Suppressor macrophage treated with lipopolysaccharide for 1 hour (primary cell): ENCODE data around the gene OSGIN1.
A peak's percentile ranks its signal among the peaks of the same experiment; 100 is the strongest.
"Not testable (repeated sequence)": the region's sequence is repeated elsewhere in the genome, so short reads cannot be mapped to it uniquely, and the experiment has no call there.

Experiments used
- DNase-seq, 3 donors: peaks; one replicate each; pipeline ENCODE4 v3.0.0-alpha.2; 2020 to 2022

OSGIN1 gene

DNA sequence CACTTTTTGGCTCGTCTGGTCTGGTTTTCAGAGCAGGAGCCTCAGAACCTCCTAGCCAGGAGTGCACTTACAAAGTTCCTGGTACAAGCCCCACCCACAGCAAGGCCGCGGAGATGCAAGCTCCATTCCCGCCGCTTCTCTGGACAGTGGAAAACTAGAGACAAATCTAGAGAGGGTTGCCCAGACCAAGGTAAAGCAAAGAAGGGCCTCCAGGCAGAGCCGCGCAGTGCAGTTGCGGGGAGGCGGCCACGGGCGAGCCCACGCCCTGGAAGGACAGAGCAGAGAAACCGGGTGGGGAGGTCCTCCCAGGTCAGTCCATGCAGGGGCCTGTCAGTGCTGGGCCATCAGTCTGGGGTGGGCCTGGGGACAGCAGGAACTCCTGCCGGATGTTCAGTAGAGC lies 11.0 kb upstream of the OSGIN1 start:
- DNase-seq: no peak

DNA sequence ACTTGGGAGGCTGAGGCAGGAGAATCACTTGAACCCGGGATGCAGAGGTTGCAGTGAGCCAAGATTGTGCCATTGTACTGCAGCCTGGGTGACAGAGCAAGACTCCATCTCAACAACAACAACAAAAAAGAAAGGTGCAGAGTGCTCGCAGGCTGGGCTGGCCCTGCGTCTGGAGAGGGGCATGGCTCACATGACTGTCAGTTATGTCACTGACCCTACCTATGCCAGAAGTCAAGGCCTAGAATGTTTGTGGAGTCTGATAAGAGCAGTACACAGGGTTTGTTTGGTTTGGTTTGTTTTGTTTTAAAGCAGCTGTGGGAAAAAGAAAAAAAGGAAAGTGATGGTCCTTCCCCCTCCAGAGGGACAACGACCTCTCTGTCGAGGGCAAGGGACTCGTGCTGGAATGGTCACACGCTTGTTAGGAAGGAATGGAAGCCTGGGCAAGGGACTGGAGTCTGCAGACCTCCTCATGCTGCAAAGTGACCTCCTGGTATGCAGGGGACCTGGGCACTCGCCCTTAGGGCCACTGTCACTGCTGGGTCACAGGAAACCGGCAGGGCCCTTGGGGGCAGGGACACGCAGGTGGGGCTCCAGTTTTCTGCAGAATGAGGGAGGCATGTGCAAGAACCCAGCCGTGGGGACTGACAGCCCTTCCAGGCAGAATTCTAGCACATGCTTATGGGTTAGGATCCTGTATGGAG lies 10.1 kb upstream of the OSGIN1 start:
- no peak for DNase-seq

DNA sequence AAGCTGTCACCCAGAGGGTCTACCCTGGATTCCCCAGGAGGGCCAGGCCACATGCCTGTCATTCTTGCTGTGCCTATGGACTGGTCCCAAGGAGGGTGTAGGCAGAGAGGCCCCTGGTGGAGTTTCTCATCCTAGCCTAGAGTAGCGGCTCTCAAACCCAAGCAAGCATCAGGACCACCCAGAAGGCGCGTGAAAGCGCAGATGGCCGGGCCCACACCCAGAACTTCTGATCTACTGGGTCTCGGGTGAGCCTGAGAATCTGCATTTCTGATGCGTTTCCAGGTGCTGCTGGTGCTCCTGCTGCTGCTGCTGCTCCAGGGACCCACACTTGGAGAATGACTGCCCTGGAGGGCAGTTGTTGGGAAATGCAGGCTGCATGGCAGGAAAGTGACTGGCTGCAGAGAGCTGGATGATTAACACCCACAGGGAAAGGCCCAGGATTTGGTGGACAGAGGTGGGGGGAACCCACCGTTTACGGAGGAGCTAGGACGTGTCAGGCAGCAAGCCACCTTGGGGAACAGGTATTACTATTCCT lies 9.5 kb upstream of the OSGIN1 start:
- DNase-seq: no peak

DNA sequence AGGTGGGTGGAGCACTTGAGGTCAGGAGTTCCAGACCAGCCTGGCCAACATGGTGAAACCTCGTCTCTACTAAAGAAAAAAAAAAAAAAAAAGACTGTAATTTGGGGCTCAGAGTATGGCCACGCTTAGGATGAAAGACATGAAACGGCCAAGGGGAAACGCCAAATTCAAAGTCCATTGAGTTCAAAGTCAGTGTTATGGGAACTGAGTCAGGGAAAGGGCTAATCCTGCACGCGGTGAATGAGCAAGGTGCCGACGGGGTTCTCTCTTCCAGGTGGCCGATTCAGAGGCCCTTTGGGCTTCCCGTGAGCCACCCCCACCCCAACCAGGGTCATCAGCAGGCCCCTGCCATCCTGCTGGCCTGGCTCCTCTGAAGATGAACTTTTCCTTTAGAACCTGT lies 7.5 kb upstream of the OSGIN1 start:
- no peak for DNase-seq

DNA sequence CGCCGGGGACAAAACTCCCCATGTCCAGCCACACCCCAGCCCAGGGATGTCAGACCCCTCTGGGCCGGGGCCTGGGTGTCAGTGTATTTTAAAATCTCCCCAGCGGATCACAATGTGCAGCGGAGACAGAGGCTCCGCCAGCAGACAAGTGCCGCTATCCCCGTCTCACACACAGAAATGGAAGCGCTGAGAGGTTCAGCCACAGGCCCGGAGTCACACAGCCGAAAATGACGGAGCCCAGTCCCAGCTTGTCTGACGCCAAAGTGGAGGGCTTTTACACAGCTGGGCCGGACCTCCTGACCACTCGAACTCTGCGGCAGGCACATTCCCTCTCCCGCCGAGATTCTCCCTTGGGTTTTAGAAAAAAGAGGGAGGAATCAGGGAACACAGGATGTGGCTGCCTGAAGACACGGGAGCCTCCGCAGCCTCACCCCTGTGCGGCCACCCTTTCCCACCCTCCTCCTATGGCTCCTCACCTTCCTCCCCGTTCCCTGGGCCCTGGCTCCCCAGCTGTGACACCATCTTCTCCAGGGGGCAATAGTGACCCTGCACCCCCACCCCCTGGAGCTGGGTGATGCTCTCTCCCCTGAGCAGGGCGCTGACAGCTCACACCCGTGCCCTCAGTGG lies 6.8 kb upstream of the OSGIN1 start:
- DNase-seq: no peak

DNA sequence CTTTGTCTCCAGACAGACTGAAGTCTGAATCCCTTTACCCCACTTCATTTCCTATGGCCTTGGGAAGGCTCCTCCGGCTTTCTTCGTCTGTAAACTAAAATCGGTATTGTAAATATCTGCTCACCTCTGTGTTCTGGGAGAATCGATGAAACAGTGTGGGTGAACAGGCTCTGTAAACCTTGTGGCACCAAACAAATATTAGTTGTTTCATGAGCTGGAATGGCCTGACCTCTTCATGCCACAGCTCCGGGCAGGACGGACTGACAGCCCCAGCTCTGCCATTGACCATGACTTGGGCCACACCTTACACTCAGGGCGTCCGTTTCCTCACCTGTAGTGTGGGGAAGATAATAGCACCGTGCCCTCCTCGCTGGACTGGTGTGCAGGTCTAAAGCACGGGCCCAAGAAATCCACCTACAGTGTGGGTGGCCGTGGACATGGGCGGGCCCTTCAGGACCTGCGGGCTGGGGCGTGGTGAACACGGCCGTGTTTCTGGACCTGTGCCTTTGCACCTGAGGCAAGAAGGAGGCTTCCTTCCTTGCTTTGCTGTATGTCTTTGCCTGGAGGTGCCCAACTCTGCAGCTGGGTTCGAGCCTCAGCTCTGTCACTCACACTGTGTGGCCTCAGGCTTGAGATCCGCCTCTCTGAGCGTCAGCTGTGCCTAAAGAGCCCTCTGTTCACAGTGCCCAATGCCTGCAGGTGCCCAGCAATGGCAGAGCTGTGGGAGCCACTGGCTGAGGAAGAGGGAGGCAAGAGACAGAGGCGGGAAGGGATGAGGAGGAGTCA lies 6.1 kb upstream of the OSGIN1 start:
- DNase-seq: no peak

DNA sequence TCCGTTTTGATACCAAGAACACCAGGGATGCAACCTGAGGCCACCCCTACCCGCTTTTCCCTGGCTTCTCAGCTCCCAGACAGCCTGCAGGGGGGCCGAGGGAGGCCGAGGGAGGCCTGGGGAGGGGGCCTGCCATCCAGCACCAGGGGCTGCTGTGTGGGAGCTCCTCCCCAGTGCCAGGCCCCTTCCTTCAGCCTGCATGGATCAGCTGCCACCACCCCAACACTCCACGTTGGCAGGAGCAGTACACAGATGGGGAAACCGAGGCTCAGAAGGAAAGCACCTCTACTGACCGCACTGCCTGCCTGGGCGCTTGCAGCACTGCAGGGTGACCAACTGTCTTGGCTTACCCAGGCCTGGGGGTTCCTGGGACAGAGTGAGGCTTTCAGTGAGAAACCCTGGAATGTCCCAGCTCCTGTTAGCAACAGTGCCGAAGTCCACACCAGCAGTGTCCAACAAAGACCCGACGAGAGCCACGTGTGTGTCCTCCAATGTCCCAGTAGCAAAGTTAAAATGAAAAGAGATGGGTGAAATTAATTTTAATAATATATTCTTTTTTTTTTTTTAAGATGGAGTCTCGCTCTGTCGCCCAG lies 5.3 kb upstream of the OSGIN1 start:
- no peak for DNase-seq

DNA sequence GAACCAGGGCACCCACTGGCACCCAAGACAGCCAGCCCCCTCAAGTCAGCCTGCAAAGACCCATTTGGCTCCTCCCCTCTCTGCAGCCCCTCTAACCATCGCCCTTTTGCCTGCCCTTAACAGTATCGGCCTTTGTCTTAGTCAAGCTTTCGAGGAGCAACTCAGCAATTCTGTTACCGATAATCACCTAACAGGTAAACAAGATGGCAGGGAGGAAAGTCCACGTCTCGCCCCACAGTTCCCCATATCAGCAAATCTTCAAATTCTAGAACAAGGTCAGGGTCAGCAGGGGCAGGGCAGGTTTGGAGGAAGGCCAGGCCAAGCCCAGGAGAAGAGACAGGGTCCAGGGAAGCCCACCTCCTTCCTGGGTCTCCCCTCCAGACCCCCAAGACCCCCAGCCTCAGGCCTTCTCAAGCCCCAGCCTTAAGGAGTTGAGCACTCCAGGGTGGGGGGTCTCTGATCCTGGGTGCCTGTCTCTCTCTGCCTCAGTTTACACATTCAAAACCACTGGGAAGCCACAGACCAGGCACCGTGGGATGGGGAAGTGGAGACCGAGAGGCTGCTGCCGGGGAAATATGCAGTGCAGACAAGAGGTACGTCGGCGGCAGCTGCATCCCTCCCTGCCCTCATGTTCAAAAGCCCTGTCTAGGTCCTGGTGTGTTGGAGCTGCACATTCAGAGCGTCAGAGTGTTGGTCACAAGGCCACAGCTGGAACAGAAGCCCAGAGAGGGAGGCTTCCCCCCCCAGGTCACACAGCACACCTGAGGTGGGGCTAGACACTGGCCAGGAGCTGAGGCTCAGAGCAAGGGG lies 3.9 kb upstream of the OSGIN1 start:
- DNase-seq: no peak

DNA sequence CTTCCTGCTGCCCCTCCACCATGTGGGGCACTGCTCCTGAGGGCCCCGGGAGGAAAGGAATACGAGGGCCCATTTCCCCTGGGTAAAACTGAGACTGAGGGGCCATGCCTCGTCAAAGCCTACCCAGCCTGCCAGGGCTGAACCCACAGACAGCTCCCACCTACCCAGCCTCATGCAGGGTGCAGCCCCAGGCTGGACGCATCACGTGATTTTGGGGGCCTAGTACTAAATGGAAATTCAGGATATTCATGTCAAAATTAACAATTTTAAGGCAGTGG lies 3.4 kb upstream of the OSGIN1 start:
- no peak for DNase-seq

DNA sequence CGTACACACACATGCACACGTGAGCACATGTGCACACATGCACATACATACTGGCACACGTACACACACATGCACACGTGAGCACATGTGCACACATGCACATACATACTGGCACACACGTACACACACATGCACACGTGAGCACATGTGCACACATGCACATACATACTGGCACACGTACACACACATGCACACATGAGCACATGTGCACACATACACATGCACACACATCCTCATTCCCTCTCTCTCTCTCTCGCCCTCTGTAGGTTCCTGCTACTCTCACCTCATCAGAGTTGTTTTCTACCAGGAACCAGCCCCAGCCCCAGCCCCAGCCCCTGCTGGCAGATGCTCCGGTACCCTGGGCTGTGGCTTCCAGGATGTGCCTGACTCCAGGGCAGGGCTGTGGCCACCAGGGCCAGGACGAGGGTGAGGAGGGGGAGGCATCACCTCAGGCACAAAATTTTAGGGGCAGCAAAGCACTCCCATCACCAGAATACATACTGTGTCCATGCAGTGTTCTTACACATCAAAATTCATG lies 2.1 kb upstream of the OSGIN1 start:
- DNase-seq: not testable (repeated sequence)

DNA sequence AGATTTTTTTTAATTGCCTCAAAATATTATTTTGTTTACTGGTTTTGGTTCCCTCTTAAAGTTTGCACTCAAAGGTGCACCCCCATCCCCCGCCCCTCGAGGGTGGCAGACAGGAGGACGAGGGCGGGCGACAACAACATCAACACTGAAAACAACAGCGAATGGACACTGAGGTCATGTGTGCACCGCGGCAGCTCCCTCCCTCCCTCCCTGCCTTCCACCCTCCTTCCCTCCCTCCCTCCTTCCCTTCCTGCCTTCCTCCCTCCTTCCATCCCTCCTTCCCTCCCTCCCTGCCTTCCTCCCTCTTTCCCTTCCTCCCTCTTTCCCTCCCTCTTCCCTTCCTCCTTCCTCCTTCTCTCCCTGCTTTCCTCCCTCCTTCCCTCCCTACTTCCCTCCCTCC lies 1.5 kb upstream of the OSGIN1 start:
- no peak for DNase-seq

DNA sequence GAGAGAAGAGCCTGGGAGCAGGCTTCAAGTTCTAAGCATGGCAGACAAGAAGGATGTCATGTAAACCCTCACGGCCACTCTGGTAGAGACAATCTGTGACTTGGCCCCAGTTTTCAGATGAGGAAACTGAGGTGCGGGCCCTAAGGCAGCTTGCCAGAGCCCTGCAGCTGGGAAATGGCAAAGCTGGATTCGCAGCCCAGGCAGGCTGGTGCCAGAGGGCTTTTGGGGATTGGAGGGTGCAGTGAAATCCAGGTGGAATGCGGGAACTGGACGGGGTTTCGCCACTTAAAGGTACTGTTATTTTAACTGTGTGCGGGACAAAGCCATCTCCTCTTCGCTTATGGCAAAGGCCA lies 477 bp upstream of the OSGIN1 start:
- DNase-seq: peak in 1 of 3 donors; percentile 22

DNA sequence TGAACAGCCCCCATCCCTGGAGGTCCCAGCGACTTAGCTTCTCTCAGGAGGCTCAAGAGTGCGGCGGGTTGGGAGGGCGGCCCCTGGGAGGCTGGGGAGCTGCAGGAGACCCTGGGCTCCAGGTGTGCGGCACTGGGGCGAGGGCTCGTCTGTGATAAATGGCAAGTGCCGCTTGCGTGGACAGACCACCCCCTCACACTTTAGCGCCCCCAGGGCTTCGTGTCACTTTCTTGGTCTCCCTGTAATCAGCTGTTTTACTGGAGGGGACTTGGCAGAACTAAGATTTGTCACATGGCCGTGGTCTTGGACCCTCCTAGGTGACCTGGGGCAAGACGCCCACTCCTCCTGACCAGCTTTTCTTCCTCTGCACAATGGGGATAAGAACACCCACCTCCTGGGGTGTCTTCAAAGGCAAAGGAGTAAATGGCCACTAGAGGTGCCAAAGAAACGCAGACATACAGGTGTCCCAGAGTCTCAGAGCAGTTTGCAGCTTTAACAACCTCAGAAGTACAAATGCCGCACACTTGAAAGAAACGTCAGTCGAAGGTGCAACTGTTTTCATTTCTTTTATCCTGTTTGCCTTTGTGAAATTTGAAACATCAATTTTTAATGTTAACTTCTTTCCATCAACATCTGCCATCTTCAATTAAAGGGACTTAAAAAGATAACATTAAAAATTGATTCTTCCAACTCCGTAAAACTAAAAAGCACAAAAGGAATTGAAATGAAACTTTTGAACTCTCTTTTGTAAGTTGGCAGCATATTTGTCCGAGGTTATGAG lies 946 bp downstream of the OSGIN1 start:
- peak; percentile 43 to 53 (median 43) for DNase-seq

DNA sequence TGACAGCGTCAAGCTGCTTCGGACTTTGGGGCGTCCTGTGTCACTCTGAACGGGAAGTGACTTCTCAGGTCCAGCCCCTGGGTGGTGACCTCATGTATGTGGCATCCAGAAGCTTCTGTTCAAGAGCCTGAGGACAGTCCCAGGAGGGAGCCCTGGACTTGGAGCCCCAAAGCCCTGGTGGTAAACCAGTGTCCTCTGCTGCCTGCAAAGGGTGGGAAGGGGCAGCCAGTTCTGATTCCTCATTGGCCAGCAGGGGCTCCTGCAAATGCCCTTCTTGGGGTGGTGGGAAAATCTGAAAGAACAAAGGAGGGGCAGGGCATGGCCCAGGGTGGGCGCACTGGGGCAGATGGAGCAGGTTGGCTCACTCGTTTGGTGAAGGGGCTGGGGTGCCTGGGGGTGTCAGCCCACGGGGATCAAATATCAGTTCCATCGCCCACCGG lies 1.6 kb downstream of the OSGIN1 start:
- DNase-seq: peak; percentile 79 to 80 (median 79)

DNA sequence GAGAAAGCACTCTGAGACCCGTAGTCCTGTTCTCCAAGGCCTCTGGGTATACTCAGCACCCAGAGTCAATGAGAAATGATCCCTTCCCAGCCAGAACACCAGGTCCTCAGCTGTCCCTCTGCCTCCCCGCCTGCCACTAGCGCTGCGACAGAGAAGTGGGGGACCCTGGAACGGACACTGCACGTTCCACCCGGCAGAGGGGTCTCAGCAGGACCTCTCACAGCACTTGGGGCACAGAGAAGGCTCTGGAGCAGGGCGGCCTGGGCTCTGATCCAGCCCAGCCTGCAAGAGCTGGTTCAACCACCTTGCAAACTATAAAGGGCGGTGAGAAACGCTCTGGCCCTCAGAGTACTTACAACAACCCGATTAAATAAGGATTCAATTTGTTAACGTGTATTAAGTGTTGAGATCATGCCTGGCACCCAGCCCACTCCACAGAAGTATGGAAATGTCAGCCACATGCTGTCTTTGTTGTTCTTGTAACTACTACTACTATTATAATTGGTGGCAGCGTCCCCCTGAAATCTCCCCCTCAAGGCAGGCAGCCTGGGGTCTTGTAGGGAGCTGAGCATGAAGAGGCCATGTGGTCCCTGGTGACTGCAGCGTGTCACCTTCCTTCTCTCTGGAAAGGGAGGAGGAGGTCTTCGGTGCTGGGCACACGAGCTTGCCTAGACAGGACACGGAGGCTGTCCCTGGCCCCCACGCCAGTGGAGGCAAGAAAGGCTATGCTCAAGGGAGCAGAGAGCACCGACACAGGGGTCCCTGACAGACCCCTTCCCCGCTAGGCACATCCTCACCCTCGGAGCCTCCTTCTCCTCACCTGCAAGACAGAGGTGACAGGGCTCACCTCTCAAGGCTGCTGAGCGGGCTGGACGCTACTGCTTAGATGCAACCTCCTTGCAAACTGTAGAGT lies 2.4 kb downstream of the OSGIN1 start:
- no peak for DNase-seq

DNA sequence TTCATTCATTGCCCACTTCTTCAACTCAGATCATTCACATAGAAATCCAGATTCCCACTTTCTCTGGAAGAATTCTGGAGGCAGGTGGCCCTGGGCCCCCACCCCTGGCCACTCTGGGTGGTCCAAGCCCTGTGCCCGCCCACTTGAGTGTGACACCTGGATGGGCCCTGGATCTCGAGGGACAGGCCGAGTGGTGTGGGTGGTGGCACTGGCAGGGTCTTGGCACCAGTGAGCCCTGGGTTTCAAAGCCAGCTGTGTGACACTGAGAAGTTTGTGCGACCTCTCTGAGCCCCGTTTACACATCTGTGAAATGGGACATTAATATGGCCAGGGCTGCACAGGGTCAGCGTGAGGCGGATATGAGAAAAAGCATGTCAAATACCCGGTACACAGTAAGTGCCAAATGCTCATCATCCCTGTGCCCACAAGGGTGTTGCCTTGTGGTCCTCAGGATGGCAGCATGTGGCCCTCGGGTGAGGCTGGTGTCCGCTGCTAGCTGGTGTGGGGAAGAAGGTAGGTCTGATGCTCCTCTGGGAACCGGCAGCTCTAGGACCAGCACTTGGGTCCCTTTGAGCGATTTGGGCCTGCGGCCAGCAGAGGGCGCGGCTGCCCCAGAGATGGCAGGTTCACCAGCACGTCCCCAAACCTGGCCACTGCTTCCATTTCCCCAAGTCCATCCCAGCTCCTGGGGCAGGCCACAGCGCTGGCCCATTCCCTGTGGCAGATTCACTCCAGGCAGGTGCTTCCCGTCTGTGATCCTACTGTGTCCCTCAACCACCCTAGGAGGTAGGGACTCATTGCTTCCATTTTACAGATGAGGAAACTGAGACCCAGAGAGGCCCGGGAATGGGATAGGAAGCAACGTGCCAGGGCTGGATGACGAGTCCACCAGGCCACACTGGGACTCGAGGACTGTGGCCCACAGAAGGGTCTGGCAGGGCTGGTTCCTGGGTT lies 3.6 kb downstream of the OSGIN1 start:
- peak; percentile 83 to 90 (median 88) for DNase-seq

DNA sequence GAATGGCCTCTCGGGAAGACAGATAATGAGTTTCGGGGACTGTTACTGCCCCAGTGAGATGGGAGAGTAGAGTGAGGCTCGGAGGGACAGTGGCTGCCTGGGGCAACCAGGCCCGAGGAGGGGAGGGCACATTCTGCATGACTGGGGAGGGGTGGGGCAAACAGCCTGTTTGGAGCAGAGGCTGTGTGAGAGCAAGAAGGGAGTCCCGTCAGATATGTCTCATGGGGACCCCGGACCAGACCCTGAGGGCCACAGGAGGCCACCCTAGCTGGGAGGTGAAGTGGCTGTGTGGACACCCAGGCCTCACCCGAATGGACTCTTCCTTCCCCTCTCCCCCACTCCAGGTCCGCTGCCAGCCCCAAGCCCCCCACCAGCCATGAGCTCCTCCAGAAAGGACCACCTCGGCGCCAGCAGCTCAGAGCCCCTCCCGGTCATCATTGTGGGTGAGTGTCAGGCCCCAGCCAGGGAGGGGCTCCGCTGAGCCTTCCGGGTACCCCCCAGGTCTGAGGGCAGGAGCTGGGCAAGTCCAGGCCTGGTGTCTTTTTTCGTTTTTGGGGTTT lies 4.3 kb downstream of the OSGIN1 start:
- no peak for DNase-seq

DNA sequence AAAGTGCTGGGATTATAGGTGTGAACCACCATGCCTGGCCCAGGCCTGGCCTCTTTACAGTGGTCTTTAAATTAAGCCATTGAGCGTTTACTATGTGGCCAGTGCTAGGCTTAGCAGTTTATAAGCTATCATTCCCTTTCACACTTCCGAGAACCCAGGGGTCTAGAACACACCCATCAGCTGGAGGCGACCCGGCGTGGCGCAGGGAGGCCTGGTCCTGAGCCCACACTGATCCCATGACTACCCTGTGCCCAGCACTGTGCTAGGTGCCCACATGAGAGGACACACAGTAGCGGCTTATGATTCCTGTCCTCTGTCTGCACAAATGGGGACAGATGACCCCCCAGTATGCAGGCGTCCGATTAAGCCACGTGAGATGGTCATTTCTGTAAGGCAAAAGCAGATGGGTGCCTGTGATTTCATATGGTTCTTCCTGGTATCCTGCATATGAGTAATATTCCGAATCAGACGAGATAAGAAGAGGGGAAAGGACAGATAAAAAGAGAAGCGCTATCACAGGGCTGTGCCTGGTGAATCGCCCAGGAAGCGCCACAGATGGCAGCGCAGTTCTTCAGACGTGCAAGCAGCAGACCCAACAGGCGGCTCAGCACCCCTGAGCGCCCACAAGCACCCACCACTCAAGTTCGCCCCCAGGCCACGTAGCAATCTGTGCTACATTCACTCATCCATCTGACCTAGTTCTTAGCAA lies 5.3 kb downstream of the OSGIN1 start:
- no peak for DNase-seq
